ENCODE results near the gene CHD1L. TPM values are rescaled to one million over a fixed set of nuclear protein-coding genes. Genes with fewer than 3 reads are reported as not detected.

Gene CHD1L
- total RNA-seq, 1 experiment from 2014 or later = 64.2 TPM

GRCh38 chr1:147201786-147202185 lies 40.7 kb upstream of the CHD1L start:
- Histone ChIP-seq H3K79me1 (ENCODE audit: insufficient read depth, low read depth, low read length, poor library complexity, severe bottlenecking) (no peaks in the 10 kb centered on the region), H4K20me1 (ENCODE audit: control insufficient read depth, insufficient read depth, insufficient read length) (no peaks in the 10 kb centered on the region), H4K5ac (ENCODE audit: insufficient read length, low read depth, low read length) (no peak overlapping the region), H4K8ac (replicated peaks; ENCODE audit: insufficient read length, low read depth, low read length) (no peak overlapping the region), H3K23ac (ENCODE audit: insufficient read length, low read depth, low read length) (no peak overlapping the region), H3K23me2 (ENCODE audit: insufficient read length, low read depth, low read length, poor library complexity, severe bottlenecking) (no peaks in the 10 kb centered on the region), H3K4me2 (ENCODE audit: insufficient read depth, insufficient read length, low read length) (no peak overlapping the region), H2AFZ (ENCODE audit: low read length) (no peak overlapping the region), H3K56ac (ENCODE audit: insufficient read length, low read depth, low read length) (no peak overlapping the region), H2BK5ac (ENCODE audit: insufficient read length, low read length) (no peak overlapping the region), H3K4ac (ENCODE audit: low read depth, low read length) (no peak overlapping the region), H2AK5ac (ENCODE audit: insufficient read length, low read length) (no peak overlapping the region), H2BK20ac (ENCODE audit: low read depth, low read length, poor library complexity, severe bottlenecking) (no peak overlapping the region), H2BK12ac (ENCODE audit: insufficient read length, low read depth, low read length) (no peak overlapping the region), H3K18ac (ENCODE audit: insufficient read length, low read depth, low read length) (no peak overlapping the region), H4K91ac (ENCODE audit: insufficient read length, low read depth, low read length) (no peak overlapping the region), H3K14ac (ENCODE audit: insufficient read depth, low read length) (no peak overlapping the region), H2BK120ac (ENCODE audit: low read depth, low read length, poor library complexity, severe bottlenecking) (no peak overlapping the region), H3T11ph (ENCODE audit: low read length) (no peak overlapping the region), H3K27me3 (ENCODE audit: insufficient read depth, low read length) (no peaks in the 10 kb centered on the region), H2BK15ac (ENCODE audit: low read depth, low read length) (no peak overlapping the region), H3K4me1 (ENCODE audit: insufficient read depth, low read length) (no peaks in the 10 kb centered on the region), H3K79me2 (ENCODE audit: insufficient read depth, low read length) (no peaks in the 10 kb centered on the region), H3K9ac (ENCODE audit: extremely low read depth, insufficient read length, low read length) (no peak overlapping the region), H3K9me3 (ENCODE audit: control insufficient read depth, low read depth, low read length) (no peaks in the 10 kb centered on the region), H3K27ac (ENCODE audit: insufficient read length, low read depth, low read length) (no peak overlapping the region)
- H3K27ac Mint-ChIP-seq = no peak overlapping the region
- WGBS (ENCODE audit: extremely low coverage, insufficient read length, low lambda C conversion rate) = no CpG with 5 or more reads among the region's 1 CpG
- no peak for DNase-seq
- H3K4me3 Mint-ChIP-seq = no peak overlapping the region
- no peaks in the 10 kb centered on the region for H3K9me3 Mint-ChIP-seq
- no peaks in the 10 kb centered on the region for H3K36me3 Mint-ChIP-seq (ENCODE audit: insufficient read depth in 1 of 3, low read depth in 3 of 3)
- H3K27me3 Mint-ChIP-seq (ENCODE audit: low read depth) = no peaks in the 10 kb centered on the region; the same call in 1 of the 2 replicates
- TF ChIP-seq CTCF (conservative IDR thresholded peaks at IDR 0.05) = no peak
- no peaks in the 10 kb centered on the region for H3K4me1 Mint-ChIP-seq
